Measurements from ENCODE around the gene COX6B1.

- TF ChIP-seq CTCF (tag by site-specific recombination; IDR thresholded peaks at IDR 0.05) (no peak), ZNF19 (tag by site-specific recombination; IDR thresholded peaks at IDR 0.05; ENCODE audit: low read depth) (no peak), BCL11A (tag by site-specific recombination; IDR thresholded peaks at IDR 0.05; ENCODE audit: low read depth) (no peak), ZNF624 (tag by site-specific recombination; IDR thresholded peaks at IDR 0.05) (no peak), ZNF530 (tag by site-specific recombination; IDR thresholded peaks at IDR 0.05; ENCODE audit: low read depth) (no peak), ZNF274 (IDR thresholded peaks at IDR 0.05; ENCODE audit: low read length) (no peak), ZNF274 (tag by site-specific recombination; IDR thresholded peaks at IDR 0.05; ENCODE audit: borderline replicate concordance) (no peak), ZNF837 (tag by site-specific recombination; IDR thresholded peaks at IDR 0.05) (no peak), REST (tag by site-specific recombination; IDR thresholded peaks at IDR 0.05) (peak; percentile 61), ZNF404 (tag by site-specific recombination; IDR thresholded peaks at IDR 0.05) (no peak), ZNF707 (tag by site-specific recombination; IDR thresholded peaks at IDR 0.05) (no peak)
- TF ChIP-seq, protein P1, sequence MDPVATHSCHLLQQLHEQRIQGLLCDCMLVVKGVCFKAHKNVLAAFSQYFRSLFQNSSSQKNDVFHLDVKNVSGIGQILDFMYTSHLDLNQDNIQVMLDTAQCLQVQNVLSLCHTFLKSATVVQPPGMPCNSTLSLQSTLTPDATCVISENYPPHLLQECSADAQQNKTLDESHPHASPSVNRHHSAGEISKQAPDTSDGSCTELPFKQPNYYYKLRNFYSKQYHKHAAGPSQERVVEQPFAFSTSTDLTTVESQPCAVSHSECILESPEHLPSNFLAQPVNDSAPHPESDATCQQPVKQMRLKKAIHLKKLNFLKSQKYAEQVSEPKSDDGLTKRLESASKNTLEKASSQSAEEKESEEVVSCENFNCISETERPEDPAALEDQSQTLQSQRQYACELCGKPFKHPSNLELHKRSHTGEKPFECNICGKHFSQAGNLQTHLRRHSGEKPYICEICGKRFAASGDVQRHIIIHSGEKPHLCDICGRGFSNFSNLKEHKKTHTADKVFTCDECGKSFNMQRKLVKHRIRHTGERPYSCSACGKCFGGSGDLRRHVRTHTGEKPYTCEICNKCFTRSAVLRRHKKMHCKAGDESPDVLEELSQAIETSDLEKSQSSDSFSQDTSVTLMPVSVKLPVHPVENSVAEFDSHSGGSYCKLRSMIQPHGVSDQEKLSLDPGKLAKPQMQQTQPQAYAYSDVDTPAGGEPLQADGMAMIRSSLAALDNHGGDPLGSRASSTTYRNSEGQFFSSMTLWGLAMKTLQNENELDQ (tag by site-specific recombination; IDR thresholded peaks at IDR 0.05; ENCODE audit: low read depth): no peak
These were observed 19.4 kb upstream of the COX6B1 start, which contains the start of gene RBM42 for GRCh38 chr19:35628565-35629331.

Measured in HEK293 (cell line).